Upper lobe of right lung (tissue), 1 donor: ENCODE measurements around the gene MALSU1. TPM values are rescaled to one million over a fixed set of nuclear protein-coding genes. Genes with fewer than 3 reads are reported as not detected.

Experiments used
- ATAC-seq: fragments of 200-7000 bp; cut with Tn5 transposase; one replicate; pipeline ENCODE4 v1.9.1; 2020; ENCODE audit warnings: mild to moderate bottlenecking, moderate library complexity
- DNase-seq: peaks from one replicate; pipeline ENCODE4 v3.0.0-alpha.2; 2020
- H3K27ac ChIP-seq: fragments of 200-600 bp; one replicate; pipeline ENCODE4 v1.8.0; 2022
- H3K27me3 ChIP-seq: fragments of 200-600 bp; one replicate; pipeline ENCODE4 v1.8.0; 2022; ENCODE audit warnings: mild to moderate bottlenecking
- H3K36me3 ChIP-seq: fragments of 200-600 bp; one replicate; pipeline ENCODE4 v1.8.0; 2022
- H3K4me1 ChIP-seq: fragments of 200-600 bp; one replicate; pipeline ENCODE4 v1.8.0; 2022
- H3K4me3 ChIP-seq: fragments of 200-600 bp; one replicate; pipeline ENCODE4 v1.8.0; 2022; ENCODE audit warnings: mild to moderate bottlenecking
- H3K9me3 ChIP-seq: fragments of 200-600 bp; one replicate; pipeline ENCODE4 v1.8.0; 2022
- intact Hi-C: fragments of 100-400 bp; cut with DNase I; formaldehyde crosslinking; loops from one replicate; pipeline ENCODE4 v1.11.0; 2022
- long read RNA-seq: library from polyadenylated mRNA; unstranded; transcript quantifications from one replicate; pipeline ENCODE4 v2.0.0, GENCODE V29; 2021
- total RNA-seq: library from RNA; stranded (reverse); fragmentation: NEBNext Ultra II Directional; extraction: Animal tissue kit (Norgen Biotek cat#: 25700); gene quantifications from one replicate; pipeline ENCODE4 v1.2.1, GENCODE V29; 2021
- TF ChIP-seq, protein P1 (sequence below): fragments of 200-600 bp; IDR thresholded peaks from one replicate; pipeline ENCODE4 v1.8.0; 2022; ENCODE audit warnings: antibody characterized with exemption
- donor health status: DM: no; HTN: yes; CAD: no; lungs with severe emphysema.

Gene MALSU1
- 42.2 TPM for total RNA-seq
- long read RNA-seq, transcript MALSU1-202 (4 exons, 3,044 nt): major isoform, 16 of 19 reads
- long read RNA-seq, partial matches to known transcripts: 0 of 19 reads
- long read RNA-seq, other reads (novel, unspliced or antisense): 3 of 19 reads

- peak within 1 kb of the TSS; percentile 98 for H3K4me3 ChIP-seq
- no peaks in the 10 kb centered on the region for H3K27me3 ChIP-seq
- ATAC-seq (peak; percentile 100), DNase-seq (peak; percentile 99)
- no peaks in the 10 kb centered on the region for H3K9me3 ChIP-seq
- TF ChIP-seq, protein P1, sequence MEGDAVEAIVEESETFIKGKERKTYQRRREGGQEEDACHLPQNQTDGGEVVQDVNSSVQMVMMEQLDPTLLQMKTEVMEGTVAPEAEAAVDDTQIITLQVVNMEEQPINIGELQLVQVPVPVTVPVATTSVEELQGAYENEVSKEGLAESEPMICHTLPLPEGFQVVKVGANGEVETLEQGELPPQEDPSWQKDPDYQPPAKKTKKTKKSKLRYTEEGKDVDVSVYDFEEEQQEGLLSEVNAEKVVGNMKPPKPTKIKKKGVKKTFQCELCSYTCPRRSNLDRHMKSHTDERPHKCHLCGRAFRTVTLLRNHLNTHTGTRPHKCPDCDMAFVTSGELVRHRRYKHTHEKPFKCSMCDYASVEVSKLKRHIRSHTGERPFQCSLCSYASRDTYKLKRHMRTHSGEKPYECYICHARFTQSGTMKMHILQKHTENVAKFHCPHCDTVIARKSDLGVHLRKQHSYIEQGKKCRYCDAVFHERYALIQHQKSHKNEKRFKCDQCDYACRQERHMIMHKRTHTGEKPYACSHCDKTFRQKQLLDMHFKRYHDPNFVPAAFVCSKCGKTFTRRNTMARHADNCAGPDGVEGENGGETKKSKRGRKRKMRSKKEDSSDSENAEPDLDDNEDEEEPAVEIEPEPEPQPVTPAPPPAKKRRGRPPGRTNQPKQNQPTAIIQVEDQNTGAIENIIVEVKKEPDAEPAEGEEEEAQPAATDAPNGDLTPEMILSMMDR: no peak
- peak within 1 kb of the TSS; percentile 91 for H3K27ac ChIP-seq
- peaks cover 13% of the 10 kb centered on the region for H3K36me3 ChIP-seq
- intact Hi-C loops: no loop called here
- peaks cover 26% of the 10 kb centered on the region for H3K4me1 ChIP-seq
Observed at GRCh38 chr7:23298885-23299769, at the start of gene MALSU1. Gene MALSU1, plus strand, starts transcription at chr7:23299339. Its CDS starts 14 bp downstream, at chr7:23299353.

GRCh38 chr7:23249486-23249885 is 49.7 kb upstream of the MALSU1 start:
- TF ChIP-seq, protein P1: no peak
- H3K4me1 ChIP-seq: peaks cover 3% of the 10 kb centered on the region
- intact Hi-C loops: no loop called here
- H3K27ac ChIP-seq: no peak overlapping the region
- H3K36me3 ChIP-seq: peaks cover 5% of the 10 kb centered on the region
- ATAC-seq: no peak
- no peaks in the 10 kb centered on the region for H3K9me3 ChIP-seq
- H3K27me3 ChIP-seq: peaks cover 18% of the 10 kb centered on the region
- no peak overlapping the region for H3K4me3 ChIP-seq
- DNase-seq: no peak

- no peaks in the 10 kb centered on the region for H3K9me3 ChIP-seq
- H3K36me3 ChIP-seq: peaks cover 7% of the 10 kb centered on the region
- intact Hi-C loops: no loop called here
- TF ChIP-seq, protein P1: no peak
- no peak for DNase-seq
- no peak for ATAC-seq
- H3K4me1 ChIP-seq: no peaks in the 10 kb centered on the region
- H3K27ac ChIP-seq: no peak overlapping the region
- peaks cover 5% of the 10 kb centered on the region for H3K27me3 ChIP-seq
- H3K4me3 ChIP-seq: no peak overlapping the region
Observed at GRCh38 chr7:23254051-23254681, 45.0 kb upstream of the MALSU1 start.

GRCh38 chr7:23256731-23257130 is 42.4 kb upstream of the MALSU1 start:
- TF ChIP-seq, protein P1: no peak
- Histone ChIP-seq H3K27ac (no peak overlapping the region), H3K4me3 (no peak overlapping the region), H3K9me3 (no peaks in the 10 kb centered on the region), H3K4me1 (no peaks in the 10 kb centered on the region), H3K36me3 (peaks cover 7% of the 10 kb centered on the region), H3K27me3 (peaks cover 5% of the 10 kb centered on the region)
- DNase-seq: no peak
- ATAC-seq: no peak
- intact Hi-C loops: no loop called here

DNA sequence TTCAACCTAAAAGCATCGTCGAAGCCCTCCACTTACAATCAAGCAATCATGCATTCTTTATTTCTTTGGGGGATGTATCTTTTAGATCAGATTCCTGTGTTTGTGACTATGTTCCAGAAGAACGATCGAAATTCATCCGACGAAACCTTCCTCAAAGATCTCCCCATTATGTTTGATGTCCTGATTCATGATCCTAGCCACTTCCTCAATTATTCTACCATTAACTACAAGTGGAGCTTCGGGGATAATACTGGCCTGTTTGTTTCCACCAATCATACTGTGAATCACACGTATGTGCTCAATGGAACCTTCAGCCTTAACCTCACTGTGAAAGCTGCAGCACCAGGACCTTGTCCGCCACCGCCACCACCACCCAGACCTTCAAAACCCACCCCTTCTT is 38.8 kb upstream of the MALSU1 start:
- DNase-seq (no peak), ATAC-seq (no peak)
- Histone ChIP-seq H3K9me3 (no peaks in the 10 kb centered on the region), H3K4me1 (no peaks in the 10 kb centered on the region), H3K4me3 (no peak overlapping the region), H3K36me3 (no peaks in the 10 kb centered on the region), H3K27ac (no peak overlapping the region), H3K27me3 (peaks cover 5% of the 10 kb centered on the region)
- intact Hi-C loops: no loop called here
- TF ChIP-seq, protein P1: no peak
